Measurements from ENCODE around the gene FASTK.

Gene FASTK

GRCh38 chr7:151128716-151129115 is 48.1 kb upstream of the FASTK start:
- TF ChIP-seq EZH2phosphoT487 (IDR thresholded peaks at IDR 0.05; ENCODE audit: borderline replicate concordance) (no peak), CTCF (conservative IDR thresholded peaks at IDR 0.05; ENCODE audit: low read length) (no peak)
- Histone ChIP-seq H3F3A (ENCODE audit: low read depth) (no peaks in the 10 kb centered on the region), H3K4me1 (ENCODE audit: insufficient read depth, low read length, poor library complexity, severe bottlenecking) (no peaks in the 10 kb centered on the region), H4K20me1 (ENCODE audit: insufficient read depth, low read length, poor library complexity, severe bottlenecking) (no peaks in the 10 kb centered on the region), H2AFZ (ENCODE audit: low read length) (no peak overlapping the region), H3K36me3 (ENCODE audit: insufficient read depth, low read length) (peaks cover 38% of the 10 kb centered on the region; the same call in 1 of the 2 replicates), H3K79me2 (ENCODE audit: insufficient read depth, low read length) (no peaks in the 10 kb centered on the region), H3K4me3 (ENCODE audit: low read length, poor library complexity, severe bottlenecking) (no peak overlapping the region), H3K9me3 (ENCODE audit: insufficient read depth, low read depth, low read length) (no peaks in the 10 kb centered on the region), H3K27me3 (ENCODE audit: insufficient read depth, low read length, poor library complexity, severe bottlenecking) (no peaks in the 10 kb centered on the region), H3K4me2 (ENCODE audit: low read depth, low read length, poor library complexity, severe bottlenecking) (no peak overlapping the region), H3K9me2 (replicated peaks; ENCODE audit: low read depth, low read length) (no peaks in the 10 kb centered on the region), H3K9ac (ENCODE audit: low read depth, low read length, poor library complexity, severe bottlenecking) (no peak overlapping the region)

GRCh38 chr7:151128144-151128543 is 47.5 kb upstream of the FASTK start:
- Histone ChIP-seq H3F3A (ENCODE audit: low read depth) (no peaks in the 10 kb centered on the region), H3K79me2 (ENCODE audit: insufficient read depth, low read length) (no peaks in the 10 kb centered on the region), H3K4me1 (ENCODE audit: insufficient read depth, low read length, poor library complexity, severe bottlenecking) (no peaks in the 10 kb centered on the region), H3K9me2 (replicated peaks; ENCODE audit: low read depth, low read length) (no peaks in the 10 kb centered on the region), H3K4me3 (ENCODE audit: low read length, poor library complexity, severe bottlenecking) (no peak overlapping the region), H4K20me1 (ENCODE audit: insufficient read depth, low read length, poor library complexity, severe bottlenecking) (no peaks in the 10 kb centered on the region), H3K36me3 (ENCODE audit: insufficient read depth, low read length) (peaks cover 41% of the 10 kb centered on the region; the same call in 1 of the 2 replicates), H3K9me3 (ENCODE audit: insufficient read depth, low read depth, low read length) (no peaks in the 10 kb centered on the region), H3K27me3 (ENCODE audit: insufficient read depth, low read length, poor library complexity, severe bottlenecking) (no peaks in the 10 kb centered on the region), H3K9ac (ENCODE audit: low read depth, low read length, poor library complexity, severe bottlenecking) (no peak overlapping the region), H3K4me2 (ENCODE audit: low read depth, low read length, poor library complexity, severe bottlenecking) (no peak overlapping the region), H2AFZ (ENCODE audit: low read length) (no peak overlapping the region)
- TF ChIP-seq CTCF (conservative IDR thresholded peaks at IDR 0.05; ENCODE audit: low read length) (no peak), EZH2phosphoT487 (IDR thresholded peaks at IDR 0.05; ENCODE audit: borderline replicate concordance) (no peak)

- Histone ChIP-seq H3K27me3 (ENCODE audit: insufficient read depth, low read length, poor library complexity, severe bottlenecking) (no peaks in the 10 kb centered on the region), H3K36me3 (ENCODE audit: insufficient read depth, low read length) (peaks cover 26% of the 10 kb centered on the region; the same call in 1 of the 2 replicates), H3F3A (ENCODE audit: low read depth) (no peaks in the 10 kb centered on the region), H3K4me3 (ENCODE audit: low read length, poor library complexity, severe bottlenecking) (no peak overlapping the region), H3K9me3 (ENCODE audit: insufficient read depth, low read depth, low read length) (no peaks in the 10 kb centered on the region), H3K79me2 (ENCODE audit: insufficient read depth, low read length) (no peaks in the 10 kb centered on the region), H3K4me1 (ENCODE audit: insufficient read depth, low read length, poor library complexity, severe bottlenecking) (no peaks in the 10 kb centered on the region), H2AFZ (ENCODE audit: low read length) (no peak overlapping the region), H3K4me2 (ENCODE audit: low read depth, low read length, poor library complexity, severe bottlenecking) (no peak overlapping the region), H4K20me1 (ENCODE audit: insufficient read depth, low read length, poor library complexity, severe bottlenecking) (no peaks in the 10 kb centered on the region), H3K9ac (ENCODE audit: low read depth, low read length, poor library complexity, severe bottlenecking) (no peak overlapping the region), H3K9me2 (replicated peaks; ENCODE audit: low read depth, low read length) (no peaks in the 10 kb centered on the region)
- TF ChIP-seq CTCF (conservative IDR thresholded peaks at IDR 0.05; ENCODE audit: low read length) (no peak), EZH2phosphoT487 (IDR thresholded peaks at IDR 0.05; ENCODE audit: borderline replicate concordance) (no peak)
These were observed 46.0 kb upstream of the FASTK start for GRCh38 chr7:151126491-151127137.

Data from Loucy (cell line).